Epithelial cell of esophagus (primary cell): Measurements from ENCODE around the gene INO80B.

Source experiments
- DNase-seq: peaks from one replicate; pipeline ENCODE4 v3.0.0; 2010; ENCODE audit warnings: low read depth
- H3K4me3 ChIP-seq: 2 replicates; pipeline ENCODE4 v1.5.1; 2011; ENCODE audit warnings: mild to moderate bottlenecking, low read length, control low read depth
- TF ChIP-seq, protein P1 (sequence below): IDR thresholded peaks from 2 replicates; pipeline ENCODE4 v1.5.1; 2011; ENCODE audit warnings: low read depth, mild to moderate bottlenecking, low read length, control low read depth, inconsistent platforms; ENCODE audit not compliant: insufficient read depth; ENCODE audit errors: missing control alignments

INO80B gene

GRCh38 chr2:74497777-74498499, 43.1 kb downstream of the INO80B start:
- no peak for DNase-seq
- peak overlapping the region; percentile 40 for H3K4me3 ChIP-seq
- TF ChIP-seq, protein P1, sequence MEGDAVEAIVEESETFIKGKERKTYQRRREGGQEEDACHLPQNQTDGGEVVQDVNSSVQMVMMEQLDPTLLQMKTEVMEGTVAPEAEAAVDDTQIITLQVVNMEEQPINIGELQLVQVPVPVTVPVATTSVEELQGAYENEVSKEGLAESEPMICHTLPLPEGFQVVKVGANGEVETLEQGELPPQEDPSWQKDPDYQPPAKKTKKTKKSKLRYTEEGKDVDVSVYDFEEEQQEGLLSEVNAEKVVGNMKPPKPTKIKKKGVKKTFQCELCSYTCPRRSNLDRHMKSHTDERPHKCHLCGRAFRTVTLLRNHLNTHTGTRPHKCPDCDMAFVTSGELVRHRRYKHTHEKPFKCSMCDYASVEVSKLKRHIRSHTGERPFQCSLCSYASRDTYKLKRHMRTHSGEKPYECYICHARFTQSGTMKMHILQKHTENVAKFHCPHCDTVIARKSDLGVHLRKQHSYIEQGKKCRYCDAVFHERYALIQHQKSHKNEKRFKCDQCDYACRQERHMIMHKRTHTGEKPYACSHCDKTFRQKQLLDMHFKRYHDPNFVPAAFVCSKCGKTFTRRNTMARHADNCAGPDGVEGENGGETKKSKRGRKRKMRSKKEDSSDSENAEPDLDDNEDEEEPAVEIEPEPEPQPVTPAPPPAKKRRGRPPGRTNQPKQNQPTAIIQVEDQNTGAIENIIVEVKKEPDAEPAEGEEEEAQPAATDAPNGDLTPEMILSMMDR: no peak

GRCh38 chr2:74498500-74499266, 43.8 kb downstream of the INO80B start:
- DNase-seq: peak; percentile 55
- TF ChIP-seq, protein P1: no peak
- peak overlapping the region; percentile 40 for H3K4me3 ChIP-seq

GRCh38 chr2:74499267-74499939, 44.5 kb downstream of the INO80B start, which contains the start of gene LBX2:
Gene LBX2 (minus strand): TSS chr2:74499603. CDS start chr2:74499537, 66 bp downstream.
- no peak for DNase-seq
- peak within 1 kb of the TSS; percentile 40 for H3K4me3 ChIP-seq
- TF ChIP-seq, protein P1: no peak

- DNase-seq: no peak
- H3K4me3 ChIP-seq: no peak overlapping the region
- TF ChIP-seq, protein P1: no peak
Measured at GRCh38 chr2:74499940-74500577, 45.2 kb downstream of the INO80B start.

- no peak for DNase-seq
- TF ChIP-seq, protein P1: no peak
- no peak overlapping the region for H3K4me3 ChIP-seq
Measured at GRCh38 chr2:74500578-74500946, 45.7 kb downstream of the INO80B start.

DNA sequence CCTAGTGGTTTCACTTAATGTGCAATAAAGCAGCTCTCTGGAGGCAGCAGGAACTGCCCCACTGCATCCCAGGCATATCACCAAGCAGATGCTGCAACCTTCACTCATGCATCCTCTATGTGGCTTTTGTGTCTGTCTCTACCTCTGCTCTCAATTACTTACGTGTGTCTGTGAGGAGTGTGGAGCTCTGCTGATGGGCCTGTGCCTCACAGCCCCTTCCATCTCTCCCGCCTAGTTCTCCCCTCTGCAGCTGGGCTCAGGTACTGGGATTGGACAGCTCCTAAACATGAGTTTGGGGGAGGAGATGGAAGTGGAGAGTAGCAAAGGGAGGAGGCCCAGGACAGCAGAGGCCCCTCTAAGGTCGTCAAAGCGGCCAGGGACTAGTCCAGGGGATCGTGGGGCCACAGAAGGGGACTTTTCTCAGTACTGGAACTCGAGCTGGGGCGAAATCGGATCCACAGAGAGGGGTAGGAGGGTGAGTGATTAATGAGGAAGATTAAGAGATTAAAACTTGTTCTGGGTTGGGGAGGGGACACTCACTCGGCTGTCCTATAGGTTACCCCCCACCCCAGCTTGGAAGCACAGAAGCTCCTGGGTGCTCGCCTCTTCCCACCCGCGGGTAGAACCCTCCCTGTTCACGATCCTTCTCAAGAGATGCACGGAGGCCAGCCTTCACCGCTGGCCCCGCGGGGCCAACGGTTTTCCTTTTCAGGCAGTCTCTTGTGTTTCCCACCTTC, 46.6 kb downstream of the INO80B start:
- DNase-seq: no peak
- TF ChIP-seq, protein P1: no peak
- H3K4me3 ChIP-seq: no peak overlapping the region
